Measurements from ENCODE around the gene RAD51B.

Gene RAD51B

GRCh38 chr14:68730348-68730747, 910.8 kb downstream of the RAD51B start:
- no peak overlapping the region for H3K4me3 ChIP-seq (ENCODE audit: low read depth, low read length)
- TF ChIP-seq CTCF (IDR thresholded peaks at IDR 0.05; ENCODE audit: low read depth, low read length, missing control alignments), result no peak
- no peak for DNase-seq (ENCODE audit: low read depth)

DNA sequence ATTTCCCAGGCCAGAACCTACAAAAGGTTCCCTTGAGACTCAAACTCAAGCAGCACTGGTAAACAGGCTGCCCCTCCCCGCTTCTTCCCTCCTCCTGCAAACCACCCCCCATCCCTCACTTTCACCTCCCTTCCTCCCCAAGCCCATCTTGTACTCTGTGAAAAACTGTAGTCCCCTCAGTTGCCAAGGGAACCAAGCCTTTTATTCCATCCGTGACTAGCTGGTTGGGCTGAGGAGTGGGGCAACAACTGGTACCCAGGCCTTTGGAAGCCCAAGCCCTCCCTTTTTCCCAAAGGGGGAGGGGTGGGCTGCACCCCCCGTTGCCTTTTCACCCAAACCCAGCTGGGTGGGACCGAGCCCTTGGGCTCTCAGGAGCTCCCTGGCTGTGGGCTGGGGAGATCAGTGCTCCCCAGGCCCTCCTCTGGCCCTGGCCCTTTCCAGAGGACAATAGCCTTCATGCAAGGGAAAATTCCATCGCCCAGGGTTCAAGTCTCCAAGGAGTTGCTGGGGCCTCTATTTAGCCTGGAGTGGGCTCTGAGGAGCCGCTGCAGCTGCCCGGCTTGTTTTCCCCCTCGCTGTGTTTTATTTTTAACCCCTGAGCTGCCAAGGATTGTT, 911.3 kb downstream of the RAD51B start:
- TF ChIP-seq CTCF (IDR thresholded peaks at IDR 0.05; ENCODE audit: low read depth, low read length, missing control alignments), result no peak
- H3K4me3 ChIP-seq (ENCODE audit: low read depth, low read length), result no peak overlapping the region
- DNase-seq (ENCODE audit: low read depth), result no peak

GRCh38 chr14:68733086-68733914, 913.7 kb downstream of the RAD51B start:
- H3K4me3 ChIP-seq (ENCODE audit: low read depth, low read length), result no peak overlapping the region
- no peak for DNase-seq (ENCODE audit: low read depth)
- no peak for TF ChIP-seq CTCF (IDR thresholded peaks at IDR 0.05; ENCODE audit: low read depth, low read length, missing control alignments)

DNA sequence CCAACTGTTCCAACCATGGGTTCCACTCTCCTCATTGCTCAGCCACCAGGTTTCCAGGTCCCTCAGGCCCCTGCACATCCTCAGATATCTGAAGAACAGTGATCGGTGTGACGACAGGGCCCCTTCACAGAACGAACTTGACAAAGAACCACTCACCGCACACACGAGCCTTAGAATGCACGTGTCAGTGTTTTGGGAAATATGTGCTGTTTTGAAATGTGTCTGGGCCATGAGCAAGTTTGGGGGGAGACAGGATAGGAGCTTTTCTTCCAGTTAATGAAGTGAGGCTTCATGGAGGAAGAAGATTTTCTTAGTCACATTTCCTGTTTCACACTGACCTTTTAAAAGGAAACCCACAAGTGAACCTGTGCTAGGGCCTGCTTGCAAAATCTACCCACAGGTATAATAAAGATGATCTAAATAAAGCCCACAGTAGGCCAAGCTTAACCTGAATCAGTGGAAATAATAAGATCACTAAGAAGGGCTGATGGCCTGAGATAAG, 914.7 kb downstream of the RAD51B start:
- H3K4me3 ChIP-seq (ENCODE audit: low read depth, low read length), result no peak overlapping the region
- no peak for TF ChIP-seq CTCF (IDR thresholded peaks at IDR 0.05; ENCODE audit: low read depth, low read length, missing control alignments)
- DNase-seq (ENCODE audit: low read depth), result peak; percentile 53

- TF ChIP-seq CTCF (IDR thresholded peaks at IDR 0.05; ENCODE audit: low read depth, low read length, missing control alignments), result no peak
Measured at GRCh38 chr14:68735856-68736255, 916.3 kb downstream of the RAD51B start.

GRCh38 chr14:68736471-68736871, 916.9 kb downstream of the RAD51B start:
- no peak for TF ChIP-seq CTCF (IDR thresholded peaks at IDR 0.05; ENCODE audit: low read depth, low read length, missing control alignments)
- no peak for DNase-seq (ENCODE audit: low read depth)
- H3K4me3 ChIP-seq (ENCODE audit: low read depth, low read length), result no peak overlapping the region

More at GRCh38 chr14:68735856-68736255, 916.3 kb downstream of the RAD51B start:
- no peak for DNase-seq (ENCODE audit: low read depth)
- no peak overlapping the region for H3K4me3 ChIP-seq (ENCODE audit: low read depth, low read length)
